Breast epithelium (tissue), 4 donors: ENCODE results near the gene RADIL. TPM values are rescaled to one million over a fixed set of nuclear protein-coding genes. Genes with fewer than 3 reads are reported as not detected.
"Not testable (repeated sequence)": the region's sequence is repeated elsewhere in the genome, so short reads cannot be mapped to it uniquely, and the experiment has no call there.

Experiments used
- DNase-seq, 2 donors: peaks; one replicate each; pipeline ENCODE4 v3.0.0-alpha.2; 2019; ENCODE audit warnings: low spot score in 2 of 2
- H3K27ac ChIP-seq, 2 donors: fragments of 200-600 bp; sonication (generic) in 1 of 2; one replicate each; pipeline ENCODE4 v1.5.1; 2016 to 2019; ENCODE audit warnings: mild to moderate bottlenecking in 1 of 2
- H3K27me3 ChIP-seq, 2 donors: fragments of 200-600 bp; sonication (generic) in 1 of 2; one replicate each; pipeline versions ENCODE4 v1.5.1 to v1.6.0; 2017 to 2019; ENCODE audit warnings: control low read depth in 1 of 2, mild to moderate bottlenecking in 1 of 2
- H3K36me3 ChIP-seq: fragments of 200-600 bp; one replicate; pipeline ENCODE4 v1.5.1; 2019
- H3K4me1 ChIP-seq, 2 donors: fragments of 200-600 bp; sonication (generic); one replicate each; pipeline ENCODE4 v1.5.1; 2016 to 2019; ENCODE audit warnings: control low read depth in 1 of 2
- H3K4me3 ChIP-seq, 3 donors: fragments of 200-600 bp; sonication (generic); 1 replicate in 2 of 3; 2 replicates in 1 of 3; pipeline ENCODE4 v1.5.1; 2016 to 2019; ENCODE audit warnings: mild to moderate bottlenecking in 3 of 3, moderate library complexity in 2 of 3
- H3K9me3 ChIP-seq, 2 donors: fragments of 200-600 bp; sonication (generic) in 1 of 2; one replicate each; pipeline ENCODE4 v1.5.1; 2016 to 2019; ENCODE audit warnings: control low read depth in 1 of 2
- CTCF ChIP-seq, 3 donors: fragments of 450-650 bp; IDR thresholded peaks; one replicate each; pipeline ENCODE4 v1.5.1; 2016 to 2017; ENCODE audit warnings: antibody characterized with exemption in 3 of 3, mild to moderate bottlenecking in 3 of 3, moderate library complexity in 3 of 3
- POLR2A ChIP-seq: fragments of 450-650 bp; IDR thresholded peaks from one replicate; pipeline ENCODE4 v1.6.1; 2016; ENCODE audit warnings: antibody characterized with exemption, mild to moderate bottlenecking, moderate library complexity
- POLR2AphosphoS5 ChIP-seq, 3 donors: sonication (generic); formaldehyde crosslinking; IDR thresholded peaks; one replicate each; pipeline ENCODE4 v1.6.1; 2017; ENCODE audit warnings: antibody characterized with exemption in 3 of 3
- intact Hi-C: fragments of 100-400 bp; cut with DNase I; formaldehyde crosslinking; loops from one replicate; pipeline ENCODE4 v1.15.1; 2023; ENCODE audit warnings: low total_unique reads
- total RNA-seq, 3 donors: library from RNA; depleted of rRNA; stranded (reverse); fragments of >200 nt; gene quantifications; one replicate each; pipeline ENCODE4 v1.1.0, GENCODE V29; 2016

The RADIL gene
- total RNA-seq, 3 donors from 2014 or later: 4.4 to 8.5 (median 5.9) TPM

GRCh38 chr7:4904346-4904745 lies 20.8 kb upstream of the RADIL start:
- intact Hi-C loops: no loop called here
- Histone ChIP-seq H3K27ac (no peak overlapping the region), H3K4me3 (no peak overlapping the region), H3K36me3 (no peaks in the 10 kb centered on the region), H3K9me3 (no peaks in the 10 kb centered on the region), H3K4me1 (no peaks in the 10 kb centered on the region), H3K27me3 (peaks cover 0 to 23% of the 10 kb centered on the region in 2 donors)
- DNase-seq: no peak
- no peak for TF ChIP-seq POLR2A
- TF ChIP-seq CTCF (IDR thresholded peaks at IDR 0.05): no peak
- no peak for TF ChIP-seq POLR2AphosphoS5 (IDR thresholded peaks at IDR 0.05)

- Histone ChIP-seq H3K4me1 (no peaks in the 10 kb centered on the region), H3K27ac (no peak overlapping the region), H3K27me3 (peaks cover 0 to 6% of the 10 kb centered on the region in 2 donors), H3K4me3 (no peak overlapping the region), H3K9me3 (peaks cover 0 to 7% of the 10 kb centered on the region in 2 donors), H3K36me3 (no peaks in the 10 kb centered on the region)
- no peak for TF ChIP-seq POLR2A
- TF ChIP-seq CTCF (IDR thresholded peaks at IDR 0.05): no peak
- TF ChIP-seq POLR2AphosphoS5 (IDR thresholded peaks at IDR 0.05): no peak
- no peak for DNase-seq
- intact Hi-C loops: no loop called here
These were observed 12.2 kb upstream of the RADIL start for GRCh38 chr7:4895766-4896165.

GRCh38 chr7:4894482-4894881 lies 11.0 kb upstream of the RADIL start:
- Histone ChIP-seq H3K9me3 (peaks cover 0 to 7% of the 10 kb centered on the region in 2 donors), H3K4me3 (no peak overlapping the region), H3K4me1 (no peaks in the 10 kb centered on the region), H3K27me3 (no peaks in the 10 kb centered on the region), H3K36me3 (no peaks in the 10 kb centered on the region), H3K27ac (no peak overlapping the region)
- no peak for DNase-seq
- intact Hi-C loops: no loop called here
- TF ChIP-seq CTCF (IDR thresholded peaks at IDR 0.05) (no peak), POLR2A (no peak), POLR2AphosphoS5 (IDR thresholded peaks at IDR 0.05) (no peak)

GRCh38 chr7:4893929-4894475 lies 10.5 kb upstream of the RADIL start:
- Histone ChIP-seq H3K9me3 (peaks cover 0 to 7% of the 10 kb centered on the region in 2 donors), H3K27me3 (no peaks in the 10 kb centered on the region), H3K4me3 (no peak overlapping the region), H3K4me1 (no peaks in the 10 kb centered on the region), H3K27ac (no peak overlapping the region), H3K36me3 (no peaks in the 10 kb centered on the region)
- intact Hi-C loops: no loop called here
- TF ChIP-seq CTCF (IDR thresholded peaks at IDR 0.05) (no peak), POLR2A (no peak), POLR2AphosphoS5 (IDR thresholded peaks at IDR 0.05) (no peak)
- no peak for DNase-seq

- H3K4me3 ChIP-seq, H3K27me3 ChIP-seq, H3K36me3 ChIP-seq, H3K27ac ChIP-seq, H3K4me1 ChIP-seq, H3K9me3 ChIP-seq, intact Hi-C loops, DNase-seq: not testable (repeated sequence)
These were observed 9.7 kb upstream of the RADIL start for GRCh38 chr7:4893188-4893587.

GRCh38 chr7:4891522-4891921 lies 8.0 kb upstream of the RADIL start:
- H3K27ac ChIP-seq, H3K9me3 ChIP-seq, H3K4me3 ChIP-seq, H3K36me3 ChIP-seq, H3K27me3 ChIP-seq, intact Hi-C loops, H3K4me1 ChIP-seq, DNase-seq: not testable (repeated sequence)
